AG09309 (cell line): ENCODE data around the gene MICAL3.
A peak's percentile ranks its signal among the peaks of the same experiment; 100 is the strongest.

Source experiments
- DNase-seq: peaks from one replicate; pipeline ENCODE4 v3.0.0-alpha.2; 2010; ENCODE audit warnings: low read depth
- H3K4me3 ChIP-seq: 2 replicates; pipeline ENCODE4 v1.5.1; 2011; ENCODE audit warnings: mild to moderate bottlenecking, low read depth, low read length, moderate library complexity; ENCODE audit not compliant: control insufficient read depth
- TF ChIP-seq, protein P1 (sequence below): IDR thresholded peaks from 2 replicates; pipeline ENCODE4 v1.5.1; 2011; ENCODE audit warnings: mild to moderate bottlenecking, low read depth, low read length, inconsistent platforms; ENCODE audit not compliant: insufficient read depth, control insufficient read depth; ENCODE audit errors: missing control alignments

MICAL3 gene

GRCh38 chr22:17761138-17761488, 263.2 kb downstream of the MICAL3 start:
- TF ChIP-seq, protein P1, sequence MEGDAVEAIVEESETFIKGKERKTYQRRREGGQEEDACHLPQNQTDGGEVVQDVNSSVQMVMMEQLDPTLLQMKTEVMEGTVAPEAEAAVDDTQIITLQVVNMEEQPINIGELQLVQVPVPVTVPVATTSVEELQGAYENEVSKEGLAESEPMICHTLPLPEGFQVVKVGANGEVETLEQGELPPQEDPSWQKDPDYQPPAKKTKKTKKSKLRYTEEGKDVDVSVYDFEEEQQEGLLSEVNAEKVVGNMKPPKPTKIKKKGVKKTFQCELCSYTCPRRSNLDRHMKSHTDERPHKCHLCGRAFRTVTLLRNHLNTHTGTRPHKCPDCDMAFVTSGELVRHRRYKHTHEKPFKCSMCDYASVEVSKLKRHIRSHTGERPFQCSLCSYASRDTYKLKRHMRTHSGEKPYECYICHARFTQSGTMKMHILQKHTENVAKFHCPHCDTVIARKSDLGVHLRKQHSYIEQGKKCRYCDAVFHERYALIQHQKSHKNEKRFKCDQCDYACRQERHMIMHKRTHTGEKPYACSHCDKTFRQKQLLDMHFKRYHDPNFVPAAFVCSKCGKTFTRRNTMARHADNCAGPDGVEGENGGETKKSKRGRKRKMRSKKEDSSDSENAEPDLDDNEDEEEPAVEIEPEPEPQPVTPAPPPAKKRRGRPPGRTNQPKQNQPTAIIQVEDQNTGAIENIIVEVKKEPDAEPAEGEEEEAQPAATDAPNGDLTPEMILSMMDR: no peak
- no peak overlapping the region for H3K4me3 ChIP-seq
- DNase-seq: no peak

DNA sequence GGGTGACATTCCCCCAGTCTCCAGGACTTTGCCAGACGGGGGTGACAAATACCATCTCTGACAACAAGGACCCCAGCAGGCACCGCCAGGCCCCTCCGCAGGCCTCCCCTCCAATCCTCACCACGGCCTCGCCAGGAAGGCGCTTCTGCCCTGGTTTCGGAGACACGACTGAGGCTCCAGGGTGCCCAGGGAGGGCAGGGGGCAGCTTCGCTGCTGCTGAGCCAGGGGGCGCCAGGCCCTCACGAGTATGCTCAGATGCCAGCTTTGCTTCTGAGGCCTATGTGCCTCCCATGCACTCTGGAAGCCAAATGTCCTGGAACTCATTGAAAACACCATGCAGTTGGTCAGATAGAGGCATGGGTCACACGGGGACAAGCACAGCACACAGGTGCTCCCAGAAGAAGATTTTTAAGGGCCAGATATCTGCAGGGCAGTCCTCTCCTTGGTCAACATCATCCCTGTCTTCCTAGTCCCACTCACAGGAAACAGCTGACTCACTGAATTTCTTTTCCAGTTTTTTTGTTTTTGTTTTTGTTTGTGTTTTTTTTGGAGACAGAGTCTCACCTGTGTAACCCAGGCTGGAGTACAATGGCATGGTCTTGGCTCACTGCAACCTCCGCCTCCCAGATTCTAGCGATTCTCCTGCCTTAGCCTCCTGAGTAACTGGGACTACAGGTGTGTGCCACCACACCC, 270.0 kb downstream of the MICAL3 start:
- no peak for DNase-seq
- TF ChIP-seq, protein P1: peak; percentile 18
- H3K4me3 ChIP-seq: no peak overlapping the region

DNA sequence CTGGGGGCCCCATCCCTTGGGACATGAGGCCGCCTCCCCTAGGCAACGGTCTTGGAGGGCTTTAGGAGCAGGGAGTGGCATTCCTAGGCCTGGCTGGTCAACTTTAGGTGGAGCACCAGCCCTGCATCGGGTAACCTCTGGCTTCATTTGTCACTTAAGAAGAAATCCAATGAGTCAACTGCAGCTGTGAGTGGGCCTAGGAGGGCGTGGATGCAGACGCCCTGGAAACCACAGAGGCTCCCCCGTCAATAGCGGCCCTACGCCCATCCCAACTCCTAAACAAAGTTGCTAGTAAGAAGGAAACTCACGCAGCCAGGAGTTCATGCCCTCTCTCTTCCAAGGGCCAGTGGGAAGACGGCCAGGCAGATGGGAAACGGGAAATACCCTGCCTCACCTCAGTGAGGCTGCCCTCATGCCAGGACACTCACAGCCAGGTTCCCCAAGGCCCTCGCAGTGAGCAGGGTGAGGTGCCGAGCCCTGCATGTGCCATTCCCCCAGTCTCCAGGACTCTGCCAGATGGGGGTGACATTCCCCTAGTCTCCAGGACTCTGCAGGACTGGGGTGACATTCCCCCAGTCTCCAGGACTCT, 270.9 kb downstream of the MICAL3 start:
- TF ChIP-seq, protein P1: no peak
- no peak for DNase-seq
- H3K4me3 ChIP-seq: no peak overlapping the region

GRCh38 chr22:17751596-17751995, 272.8 kb downstream of the MICAL3 start:
- no peak overlapping the region for H3K4me3 ChIP-seq
- TF ChIP-seq, protein P1: no peak
- no peak for DNase-seq

- H3K4me3 ChIP-seq: no peak overlapping the region
- TF ChIP-seq, protein P1: no peak
Measured at GRCh38 chr22:17749605-17750395, 274.6 kb downstream of the MICAL3 start.

GRCh38 chr22:17748555-17749353, 275.6 kb downstream of the MICAL3 start:
- TF ChIP-seq, protein P1: no peak
- no peak for DNase-seq
- H3K4me3 ChIP-seq: no peak overlapping the region

More at GRCh38 chr22:17749605-17750395, 274.6 kb downstream of the MICAL3 start:
- DNase-seq: no peak
